ENCODE results near the gene PTPRH.
A peak's percentile ranks its signal among the peaks of the same experiment; 100 is the strongest.

The PTPRH gene

DNA sequence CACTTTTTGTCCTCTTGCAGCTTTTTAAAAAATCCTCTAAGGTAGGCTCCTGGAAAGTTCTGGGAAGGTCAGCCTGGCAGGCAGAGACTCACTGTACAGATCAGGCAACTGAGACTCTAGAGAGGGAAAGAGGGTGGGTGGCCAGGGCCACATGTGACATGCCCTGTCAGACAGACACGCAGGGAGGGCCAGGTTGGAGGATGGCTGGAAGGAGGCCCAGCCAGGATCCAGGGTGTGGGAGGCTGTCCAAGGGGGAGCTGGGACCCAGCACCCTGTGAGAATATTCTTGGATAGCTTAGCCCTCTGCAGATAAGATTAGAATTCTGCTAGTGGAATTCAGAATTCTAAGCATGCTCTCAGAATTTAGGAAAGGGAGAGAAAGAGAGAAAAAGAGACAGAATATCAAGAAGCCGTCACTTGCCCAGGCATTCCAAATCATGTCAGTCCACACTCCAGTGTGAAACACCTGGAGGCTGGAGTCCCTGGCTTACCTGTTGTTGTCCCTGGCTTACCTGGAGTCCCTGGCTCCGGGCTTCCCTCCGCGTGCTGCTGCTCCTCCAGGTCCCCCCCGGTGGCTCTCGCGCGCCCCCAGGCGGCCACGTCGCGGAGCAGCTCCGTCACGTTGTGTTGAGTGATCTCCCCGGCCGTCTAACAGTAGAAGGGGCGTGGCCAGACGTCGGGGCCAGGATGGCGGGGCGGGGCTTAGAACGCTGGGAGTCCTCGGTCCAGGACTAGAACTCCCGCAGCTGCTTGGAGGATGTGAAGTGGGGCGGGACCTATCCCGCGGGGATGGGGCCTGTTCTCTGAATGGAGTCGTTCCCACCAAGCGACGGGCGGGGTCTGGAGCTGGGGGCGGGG is 48.9 kb downstream of the PTPRH start:
- no peak overlapping the region for H3K4me3 ChIP-seq (ENCODE audit: low read depth, low read length)
- peak; percentile 80 for DNase-seq (ENCODE audit: low read depth)
- TF ChIP-seq MYC (IDR thresholded peaks at IDR 0.05; ENCODE audit: low read depth, low read length), result peak; percentile 66
- TF ChIP-seq, protein P1, sequence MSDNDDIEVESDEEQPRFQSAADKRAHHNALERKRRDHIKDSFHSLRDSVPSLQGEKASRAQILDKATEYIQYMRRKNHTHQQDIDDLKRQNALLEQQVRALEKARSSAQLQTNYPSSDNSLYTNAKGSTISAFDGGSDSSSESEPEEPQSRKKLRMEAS (IDR thresholded peaks at IDR 0.05; ENCODE audit: low read depth, low read length), result peak; percentile 68
- TF ChIP-seq POLR2A (IDR thresholded peaks at IDR 0.05; ENCODE audit: extremely low read depth, insufficient read length), result no peak
- TF ChIP-seq, protein P2, sequence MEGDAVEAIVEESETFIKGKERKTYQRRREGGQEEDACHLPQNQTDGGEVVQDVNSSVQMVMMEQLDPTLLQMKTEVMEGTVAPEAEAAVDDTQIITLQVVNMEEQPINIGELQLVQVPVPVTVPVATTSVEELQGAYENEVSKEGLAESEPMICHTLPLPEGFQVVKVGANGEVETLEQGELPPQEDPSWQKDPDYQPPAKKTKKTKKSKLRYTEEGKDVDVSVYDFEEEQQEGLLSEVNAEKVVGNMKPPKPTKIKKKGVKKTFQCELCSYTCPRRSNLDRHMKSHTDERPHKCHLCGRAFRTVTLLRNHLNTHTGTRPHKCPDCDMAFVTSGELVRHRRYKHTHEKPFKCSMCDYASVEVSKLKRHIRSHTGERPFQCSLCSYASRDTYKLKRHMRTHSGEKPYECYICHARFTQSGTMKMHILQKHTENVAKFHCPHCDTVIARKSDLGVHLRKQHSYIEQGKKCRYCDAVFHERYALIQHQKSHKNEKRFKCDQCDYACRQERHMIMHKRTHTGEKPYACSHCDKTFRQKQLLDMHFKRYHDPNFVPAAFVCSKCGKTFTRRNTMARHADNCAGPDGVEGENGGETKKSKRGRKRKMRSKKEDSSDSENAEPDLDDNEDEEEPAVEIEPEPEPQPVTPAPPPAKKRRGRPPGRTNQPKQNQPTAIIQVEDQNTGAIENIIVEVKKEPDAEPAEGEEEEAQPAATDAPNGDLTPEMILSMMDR (IDR thresholded peaks at IDR 0.05; ENCODE audit: low read depth, low read length), result peak; percentile 57

DNA sequence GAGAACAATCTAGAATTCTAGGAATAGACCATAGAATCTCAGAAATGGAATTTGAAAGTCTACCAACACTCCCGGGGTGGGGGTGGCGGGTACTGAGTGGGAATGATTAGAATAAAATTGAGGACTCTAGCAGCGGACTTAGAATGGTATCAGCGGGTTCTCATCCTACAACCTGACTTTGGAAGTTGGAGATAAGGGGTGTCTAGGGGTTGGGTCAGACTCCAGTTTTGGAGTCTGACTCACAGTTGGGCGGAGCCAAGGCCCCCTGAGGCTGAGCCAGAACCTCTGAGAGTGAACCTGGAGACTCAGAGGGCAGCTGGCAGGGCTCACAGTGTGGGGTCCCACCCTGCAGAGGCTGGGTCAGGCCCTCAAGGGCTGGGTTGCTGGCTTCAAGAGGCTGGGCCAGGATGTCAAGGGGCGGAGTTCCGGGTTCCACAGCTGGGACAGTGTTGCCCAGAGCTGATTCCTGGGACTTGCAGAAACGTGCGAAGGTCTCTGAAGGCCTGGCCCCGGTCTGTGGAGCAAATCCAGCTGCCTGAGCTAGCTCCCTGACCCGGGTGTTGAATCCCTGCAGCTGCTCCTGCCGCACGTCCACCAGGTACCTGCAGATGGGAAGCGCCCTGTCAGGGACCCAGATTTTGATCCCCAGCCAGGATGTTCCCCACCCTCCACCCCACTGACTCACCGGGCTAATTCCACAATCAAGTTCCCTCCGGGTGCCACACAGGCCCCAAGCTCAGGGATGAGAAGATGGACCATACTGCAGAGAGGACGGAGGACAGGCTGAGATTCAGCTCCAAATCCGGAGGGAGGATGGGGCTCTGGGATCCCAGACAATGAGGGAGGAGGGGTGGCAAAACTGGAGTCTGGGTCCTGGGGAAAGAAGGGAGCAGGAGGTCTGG is 50.2 kb downstream of the PTPRH start:
- TF ChIP-seq, protein P1 (IDR thresholded peaks at IDR 0.05; ENCODE audit: low read depth, low read length), result no peak
- TF ChIP-seq POLR2A (IDR thresholded peaks at IDR 0.05; ENCODE audit: extremely low read depth, insufficient read length), result no peak
- TF ChIP-seq, protein P2 (IDR thresholded peaks at IDR 0.05; ENCODE audit: low read depth, low read length), result no peak
- no peak for TF ChIP-seq MYC (IDR thresholded peaks at IDR 0.05; ENCODE audit: low read depth, low read length)
- H3K4me3 ChIP-seq (ENCODE audit: low read depth, low read length), result no peak overlapping the region
- peak; percentile 44 for DNase-seq (ENCODE audit: low read depth)

DNA sequence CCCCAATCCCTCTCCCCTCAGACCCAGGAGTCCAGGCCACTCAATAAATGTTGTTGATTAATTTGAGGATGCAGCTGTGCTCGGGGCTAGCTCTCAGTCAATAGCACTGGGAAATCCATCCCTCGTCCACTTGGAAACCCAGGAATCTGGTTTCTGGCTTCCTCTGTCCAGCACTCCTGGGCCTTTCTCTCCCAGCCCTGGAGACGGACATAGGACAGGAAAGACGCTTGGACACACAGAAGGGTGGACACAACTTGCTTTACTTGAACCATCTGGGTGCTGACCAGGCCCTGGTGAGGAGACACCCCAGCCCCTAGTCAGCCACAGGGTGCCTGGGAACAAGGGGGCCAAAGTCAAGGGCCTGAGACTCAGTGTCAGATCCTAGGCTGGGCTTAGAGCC is 50.9 kb downstream of the PTPRH start:
- no peak for DNase-seq (ENCODE audit: low read depth)
- TF ChIP-seq, protein P2 (IDR thresholded peaks at IDR 0.05; ENCODE audit: low read depth, low read length), result no peak
- TF ChIP-seq, protein P1 (IDR thresholded peaks at IDR 0.05; ENCODE audit: low read depth, low read length), result no peak
- TF ChIP-seq POLR2A (IDR thresholded peaks at IDR 0.05; ENCODE audit: extremely low read depth, insufficient read length) (no peak), MYC (IDR thresholded peaks at IDR 0.05; ENCODE audit: low read depth, low read length) (no peak)
- no peak overlapping the region for H3K4me3 ChIP-seq (ENCODE audit: low read depth, low read length)

DNA sequence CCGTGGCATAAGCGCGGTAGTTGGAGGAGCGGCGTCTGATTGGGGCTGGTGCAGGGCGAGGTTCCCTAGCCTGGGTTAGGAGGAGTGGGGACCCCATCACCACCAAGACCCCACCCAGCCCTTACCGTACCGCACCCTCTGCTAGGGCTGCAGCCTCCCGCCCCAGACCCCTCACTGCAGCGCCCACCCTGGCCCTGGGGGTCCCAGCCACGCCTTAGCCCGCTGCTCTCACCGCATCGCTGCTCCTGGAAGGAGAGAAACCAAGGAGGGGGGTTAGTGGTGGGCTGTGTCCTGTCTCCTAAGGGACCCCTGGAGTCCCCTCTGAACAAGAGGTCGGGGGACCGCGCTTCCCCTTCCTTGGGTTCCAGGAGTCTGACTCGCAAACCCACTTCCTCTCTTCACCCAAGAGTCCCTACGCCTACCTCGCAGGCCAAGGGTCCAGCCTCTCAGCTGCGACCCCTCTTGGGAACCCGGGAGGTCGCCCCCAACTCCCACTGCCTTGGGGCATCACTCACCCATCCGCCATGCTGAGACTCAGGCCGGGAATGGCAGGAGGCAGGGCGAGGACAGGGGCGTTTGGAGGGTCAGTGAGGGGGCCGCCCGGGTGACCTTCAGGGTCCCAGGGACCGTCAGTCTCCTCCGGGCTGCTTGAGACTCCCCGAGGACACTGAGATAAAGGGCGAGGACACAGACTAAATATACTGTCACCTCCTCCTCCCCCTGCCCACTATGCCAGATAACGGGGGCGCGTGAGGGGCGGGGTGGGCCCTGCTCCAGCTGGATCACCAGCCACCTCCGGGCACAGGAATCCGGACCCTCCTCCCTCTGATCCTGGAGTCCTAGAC is 52.0 kb downstream of the PTPRH start, which contains the start of gene TNNI3:
TSS of gene TNNI3 (minus strand) at position 669 of the 845 bp plus-strand sequence. CDS start at position 526, 143 bp downstream.
- no peak within 1 kb of the TSS for H3K4me3 ChIP-seq (ENCODE audit: low read depth, low read length)
- TF ChIP-seq, protein P2 (IDR thresholded peaks at IDR 0.05; ENCODE audit: low read depth, low read length), result no peak
- TF ChIP-seq MYC (IDR thresholded peaks at IDR 0.05; ENCODE audit: low read depth, low read length) (no peak), POLR2A (IDR thresholded peaks at IDR 0.05; ENCODE audit: extremely low read depth, insufficient read length) (no peak)
- TF ChIP-seq, protein P1 (IDR thresholded peaks at IDR 0.05; ENCODE audit: low read depth, low read length), result no peak
- no peak for DNase-seq (ENCODE audit: low read depth)

All from NB4 (cell line).